NCI-H1417 (cell line): ENCODE results near the gene KRTAP10-3.

Source experiments
- DNase-seq, 3 experiments: peaks; one replicate each; lab custom pipeline; 2025; lab: John Stamatoyannopoulos, UW

KRTAP10-3 gene

DNA sequence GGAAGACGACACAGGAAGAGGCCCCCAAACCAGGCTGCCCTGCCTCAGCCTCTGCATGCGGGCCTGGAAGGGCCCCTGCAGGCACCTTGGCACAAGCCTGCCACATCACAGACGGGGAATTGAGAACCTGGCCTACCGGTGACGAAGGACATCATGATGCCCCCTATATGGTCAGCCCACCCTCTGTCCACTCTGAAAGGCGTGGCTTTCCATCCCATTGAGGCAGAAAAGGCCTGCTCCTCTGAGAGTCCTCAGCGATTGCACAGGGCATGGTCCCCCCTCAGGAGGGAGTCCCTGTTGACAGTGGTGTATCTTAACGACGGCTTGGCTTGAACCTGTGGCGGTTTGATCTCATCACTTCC lies 30.0 kb downstream of the KRTAP10-3 start:
- DNase-seq, result no peak

DNA sequence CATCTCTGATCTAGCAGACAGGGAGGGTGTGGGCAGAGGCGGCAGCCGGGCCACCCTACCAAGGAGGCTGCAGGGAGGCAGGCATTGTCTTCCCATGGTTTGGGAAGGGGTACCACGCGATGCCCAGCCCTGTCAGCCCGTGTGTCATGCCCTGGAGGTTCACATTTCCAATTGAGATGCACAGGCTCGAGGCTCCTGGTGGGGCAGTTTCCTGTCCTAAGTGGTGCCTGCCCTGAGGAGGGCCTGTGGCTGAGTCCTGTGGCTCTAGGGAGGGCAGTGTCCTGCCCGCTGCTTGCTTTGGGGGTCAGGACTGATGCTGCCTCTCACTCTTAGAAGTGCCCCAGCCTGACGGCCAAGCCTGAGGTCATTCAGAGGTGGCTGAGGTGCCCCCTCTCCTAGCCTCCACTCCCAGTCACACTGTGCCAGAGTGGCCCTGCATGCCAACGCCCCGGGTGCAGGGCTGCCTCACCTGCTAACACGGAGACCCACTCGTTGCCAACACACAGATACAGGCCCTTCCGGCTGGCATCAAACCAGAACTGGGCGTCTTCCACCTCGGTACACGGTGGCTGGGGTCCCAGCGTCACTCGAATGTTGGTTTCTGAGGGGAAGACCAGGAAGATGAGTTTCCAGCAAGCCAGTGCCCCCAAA lies 30.5 kb downstream of the KRTAP10-3 start:
- DNase-seq, result no peak

DNA sequence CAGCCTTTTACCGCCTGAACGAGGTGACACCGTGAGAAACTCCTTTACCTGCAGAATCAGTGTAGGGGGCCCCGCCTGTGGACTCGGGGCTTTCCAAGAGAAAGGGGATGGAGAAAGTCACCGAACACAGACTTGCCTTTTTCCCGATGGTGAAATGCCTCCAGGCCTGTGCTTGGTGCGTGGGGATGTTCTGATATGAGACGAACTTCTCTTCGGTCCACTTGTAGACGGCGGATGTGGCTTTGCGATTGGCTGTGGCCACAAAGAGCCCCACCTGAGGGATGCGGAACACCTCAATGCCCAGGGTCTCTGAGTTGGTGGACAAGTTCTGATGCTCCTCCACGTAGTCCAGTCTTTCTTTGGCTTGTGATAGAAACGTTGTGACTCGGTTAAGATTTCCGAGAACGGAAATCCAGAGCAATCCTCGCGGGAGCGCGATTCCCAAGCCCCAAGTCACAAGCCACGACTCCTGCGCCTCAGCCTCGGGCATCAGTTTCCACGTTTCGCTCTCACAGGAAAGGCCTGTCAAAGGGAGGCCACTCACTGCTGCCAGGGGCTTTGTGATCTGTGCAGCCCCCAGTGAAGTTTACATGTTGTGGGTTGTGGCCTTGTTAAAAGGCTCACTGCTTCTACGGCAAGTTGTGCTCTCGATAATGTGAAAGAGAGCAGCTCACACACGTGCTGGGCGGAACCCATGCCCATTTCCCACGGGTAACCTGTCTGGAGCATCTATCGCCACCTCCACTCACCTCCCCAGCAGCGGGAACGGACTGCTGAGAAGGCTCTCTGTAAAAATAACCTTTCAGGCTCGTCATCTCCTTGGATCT lies 31.2 kb downstream of the KRTAP10-3 start:
- DNase-seq, result no peak

DNA sequence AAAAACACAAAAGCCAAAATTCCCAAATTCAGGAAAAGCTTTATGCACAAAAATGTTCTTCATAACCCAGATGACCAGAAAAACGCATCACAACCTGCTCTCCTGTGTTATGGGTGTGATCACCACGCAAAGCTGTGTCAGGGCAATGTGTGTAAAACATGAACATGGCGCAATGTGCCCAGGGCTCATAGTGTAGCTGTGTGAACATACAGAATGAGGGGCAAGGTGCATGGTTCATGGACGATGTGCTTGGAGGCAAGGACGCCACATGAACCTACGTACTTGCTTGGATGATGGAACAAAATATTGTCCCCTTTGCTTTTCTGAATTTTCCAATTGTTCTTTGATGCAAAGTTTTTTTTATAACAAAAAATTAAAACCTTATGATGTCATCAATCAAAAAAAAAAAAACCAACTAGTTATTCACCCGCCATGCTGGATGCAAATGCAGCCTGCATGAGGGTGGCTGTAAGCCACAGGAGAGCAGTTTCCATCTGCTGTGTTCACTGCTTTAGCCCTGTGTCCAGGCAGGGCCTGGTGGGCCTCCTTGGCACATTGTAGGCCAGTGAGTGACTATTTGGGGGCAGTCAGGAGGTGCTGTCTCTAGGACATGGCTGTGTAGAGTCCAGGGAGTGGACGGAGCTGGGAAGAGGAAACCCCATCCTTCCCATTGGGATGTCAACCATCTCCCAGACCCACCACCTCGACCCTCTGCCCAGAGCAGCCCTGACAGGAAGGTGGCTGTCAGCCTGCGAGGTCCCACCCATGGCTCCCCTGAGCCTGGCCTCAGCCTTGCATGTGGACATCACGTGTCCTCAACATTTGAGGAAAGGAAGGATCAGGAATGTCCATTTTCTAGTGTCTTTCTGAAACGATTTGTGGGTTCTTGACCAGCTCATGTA lies 32.2 kb downstream of the KRTAP10-3 start:
- no peak for DNase-seq

- DNase-seq, result no peak
Measured at GRCh38 chr21:44525391-44526095, 33.1 kb downstream of the KRTAP10-3 start.

DNA sequence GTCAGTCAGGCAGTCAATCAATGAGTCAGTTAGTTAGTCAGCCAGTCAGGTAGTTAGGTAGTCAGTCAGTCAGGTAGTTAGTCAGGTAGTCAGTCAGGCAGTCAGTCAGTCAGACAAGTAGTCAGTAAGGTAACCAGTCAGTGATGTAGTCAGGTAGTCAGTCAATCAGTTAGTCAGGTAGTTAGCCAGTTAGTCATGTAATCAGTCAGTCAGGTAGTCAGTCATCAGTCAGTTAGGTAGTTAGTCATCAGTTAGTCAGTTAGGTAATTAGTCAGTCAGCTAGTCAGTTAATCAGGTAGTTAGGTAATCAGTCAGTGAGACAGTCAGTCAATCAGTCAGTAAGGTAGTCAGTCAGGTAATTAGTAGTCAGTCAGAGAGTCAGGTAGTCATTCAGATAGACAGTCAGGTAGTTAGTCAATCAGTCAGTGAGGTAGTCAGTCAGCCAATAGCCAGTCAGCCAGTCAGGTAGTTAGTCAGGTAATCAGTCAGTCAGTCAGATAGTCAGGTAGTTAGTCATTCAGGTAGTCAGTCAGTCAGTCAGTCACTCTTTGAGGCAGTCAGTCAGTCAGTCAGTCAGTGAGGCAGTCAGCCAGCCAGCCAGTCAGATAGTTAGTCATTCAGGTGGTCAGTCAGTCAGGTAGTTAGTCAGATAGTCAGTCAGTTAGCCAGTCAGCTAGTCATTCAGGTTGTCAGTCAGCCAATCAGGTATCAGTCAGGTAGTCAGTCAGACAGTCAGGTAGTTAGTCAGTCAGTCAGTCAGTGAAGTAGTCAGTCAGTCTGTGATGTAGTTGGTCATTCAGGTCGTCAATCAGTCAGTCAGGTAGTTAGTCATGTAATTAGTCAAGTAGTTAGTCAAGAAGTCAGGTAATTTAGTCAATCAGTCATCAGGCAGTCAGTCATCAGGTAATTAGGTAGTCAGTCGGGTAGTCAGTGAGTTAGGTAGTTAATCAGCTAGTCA lies 33.9 kb downstream of the KRTAP10-3 start:
- no peak for DNase-seq

GRCh38 chr21:44523567-44524413 lies 34.8 kb downstream of the KRTAP10-3 start:
- no peak for DNase-seq

DNA sequence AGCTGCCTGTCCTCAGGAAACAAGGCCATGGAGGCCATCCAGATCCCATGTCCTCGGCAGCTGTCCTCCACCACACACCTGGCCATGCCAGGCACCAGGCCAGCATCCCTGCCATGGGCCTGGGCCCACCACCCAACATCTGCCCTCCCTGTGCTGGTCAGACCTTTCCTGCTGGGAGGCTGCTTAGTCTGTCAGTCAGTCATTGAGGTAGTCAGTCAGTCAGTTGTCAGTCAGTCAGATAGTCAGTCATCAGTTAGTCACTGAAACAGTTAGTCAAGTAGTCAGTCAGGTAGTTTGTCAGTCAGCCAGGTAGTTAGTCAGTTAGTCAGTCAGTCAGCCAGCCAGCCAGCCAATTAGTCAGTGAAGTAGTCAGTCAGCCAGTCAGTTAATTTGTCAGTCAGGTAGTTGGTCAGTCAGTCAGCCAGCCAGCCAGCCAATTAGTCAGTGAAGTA lies 35.8 kb downstream of the KRTAP10-3 start:
- no peak for DNase-seq

DNA sequence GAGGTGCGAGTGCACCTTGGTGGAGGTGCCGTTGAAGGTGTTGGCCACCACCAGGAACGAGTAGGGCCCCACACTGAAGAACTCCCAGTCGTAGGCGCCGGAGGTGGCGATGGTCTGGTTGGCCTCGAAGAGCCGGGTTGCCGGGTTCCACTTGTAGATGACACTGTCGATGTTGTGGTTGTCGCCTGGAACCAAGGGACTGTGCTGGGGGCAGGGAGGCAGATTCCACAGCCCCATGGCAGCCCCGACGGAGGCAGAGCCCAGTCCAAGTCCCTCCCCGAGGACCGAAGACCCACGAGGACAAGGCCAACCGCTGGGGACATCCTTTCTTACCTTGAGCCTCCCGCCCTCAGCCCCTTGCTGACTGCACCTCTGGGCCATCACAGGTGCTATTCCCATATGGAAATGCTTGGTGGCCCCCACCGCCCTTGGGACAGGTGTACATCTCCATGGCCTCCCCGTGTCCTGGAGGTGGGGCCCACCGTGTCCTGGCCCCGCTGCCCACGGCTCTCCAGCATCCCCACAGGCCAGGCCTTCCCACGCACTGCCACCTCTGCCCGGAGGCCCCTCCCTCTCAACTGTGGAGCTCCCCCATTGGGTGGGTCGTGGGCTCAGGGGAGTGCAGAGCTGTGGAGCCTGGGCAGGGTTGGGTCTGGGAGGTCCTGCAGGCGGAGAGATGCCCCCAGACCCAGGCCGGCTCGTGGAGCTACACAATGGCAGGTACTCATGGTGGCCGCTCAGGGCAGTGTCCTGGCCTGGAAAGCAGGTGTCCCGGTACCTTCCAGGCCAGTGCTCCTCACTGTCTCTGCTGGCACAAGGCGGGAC lies 36.5 kb downstream of the KRTAP10-3 start:
- DNase-seq, result no peak

- DNase-seq, result no peak
Measured at GRCh38 chr21:44521301-44521927, 37.2 kb downstream of the KRTAP10-3 start.

- DNase-seq, result no peak
Measured at GRCh38 chr21:44520326-44521300, 38.0 kb downstream of the KRTAP10-3 start.

DNA sequence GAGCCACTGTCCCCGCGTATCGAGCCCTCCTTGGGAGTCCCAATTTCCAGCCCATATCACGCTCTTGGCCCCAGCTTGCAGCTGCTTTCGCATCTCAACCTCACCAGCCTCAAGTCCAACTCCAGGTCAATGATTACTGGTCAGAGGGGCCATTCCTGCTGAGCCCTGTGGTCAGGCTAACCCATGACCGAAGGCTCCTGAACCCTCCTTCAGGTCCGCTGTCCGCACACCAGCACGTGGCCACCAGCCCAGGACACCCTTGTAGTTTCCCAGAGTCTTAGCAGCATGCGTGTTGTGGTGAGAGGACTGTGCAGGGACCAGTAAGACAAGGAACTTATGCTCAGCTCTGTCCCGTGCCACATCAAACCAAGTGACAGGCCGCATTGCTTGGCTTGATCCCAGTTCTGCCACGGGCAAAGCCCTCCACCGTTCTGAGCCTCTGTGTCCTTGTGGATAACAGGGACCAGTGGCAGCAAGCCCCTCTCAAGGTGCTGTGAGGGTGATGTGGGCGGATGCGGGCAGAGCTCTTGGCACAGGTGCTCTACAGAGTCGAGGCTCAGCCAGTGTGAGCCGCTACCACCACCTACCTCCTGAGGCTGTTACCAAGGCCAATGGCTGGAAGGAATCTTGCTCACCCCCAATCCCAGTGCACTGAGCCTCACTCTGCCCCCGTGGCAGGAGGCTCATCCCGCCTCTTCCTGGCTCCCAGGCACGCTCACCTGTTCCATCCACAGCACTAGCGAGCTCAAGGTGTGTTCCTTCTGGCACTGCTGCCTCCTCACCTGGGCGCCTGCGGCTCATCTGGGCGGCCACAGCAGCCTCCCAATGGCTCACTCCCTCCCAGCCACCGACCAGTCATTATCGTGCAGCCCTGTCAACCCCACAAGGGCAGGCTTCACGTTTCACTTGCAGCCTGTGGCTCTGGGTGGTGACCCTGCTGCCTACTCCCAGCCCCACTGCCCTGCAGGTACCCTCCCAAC lies 39.0 kb downstream of the KRTAP10-3 start:
- no peak for DNase-seq

DNA sequence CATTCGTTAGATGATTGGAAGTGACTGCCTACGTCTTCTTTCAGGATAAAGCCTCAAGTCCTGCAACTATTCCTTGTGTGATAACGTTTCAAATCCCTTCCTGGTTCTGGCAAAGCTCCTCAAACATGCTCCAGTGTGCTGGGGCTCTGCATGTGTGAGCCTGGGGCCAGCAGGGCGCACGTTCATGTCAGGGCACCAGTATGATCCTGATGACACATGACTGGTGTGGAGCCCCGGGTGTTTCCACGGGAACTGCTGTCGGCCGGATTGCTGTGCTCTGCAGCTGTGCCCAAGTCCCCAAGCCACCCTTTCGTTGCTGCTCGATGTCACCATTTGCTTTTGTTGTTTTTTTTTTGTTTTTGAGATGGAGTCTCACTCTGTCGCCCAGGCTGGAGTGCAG lies 39.9 kb downstream of the KRTAP10-3 start:
- no peak for DNase-seq

GRCh38 chr21:44517175-44517899 lies 41.3 kb downstream of the KRTAP10-3 start:
- DNase-seq, result no peak

- no peak for DNase-seq
Measured at GRCh38 chr21:44516828-44517174, 41.8 kb downstream of the KRTAP10-3 start.
